Measurements from ENCODE around the gene SEC14L3. TPM values are rescaled to one million over a fixed set of nuclear protein-coding genes. Genes with fewer than 3 reads are reported as not detected.
A peak's percentile ranks its signal among the peaks of the same experiment; 100 is the strongest.

SEC14L3 gene
- total RNA-seq, 4 donors from 2014 or later = 0.19 TPM; not detected in 3

- no peak for DNase-seq
- Histone ChIP-seq H3K27me3 (no peaks in the 10 kb centered on the region), H3K4me3 (no peak overlapping the region), H3K36me3 (peaks cover 0 to 99% (median 17%) of the 10 kb centered on the region in 3 donors), H3K27ac (peak overlapping the region in 1 of 4 donors; percentile 25), H3K9me3 (no peaks in the 10 kb centered on the region), H3K4me1 (peaks cover 0 to 33% (median 3%) of the 10 kb centered on the region in 3 donors)
- 68 to 69% methylated on average over 3 to 4 of the region's 4 CpGs for WGBS, 2 donors
- intact Hi-C loops (cut with DNase I) = no loop called here
- TF ChIP-seq POLR2A (IDR thresholded peaks at IDR 0.05) = no peak
- no peak for TF ChIP-seq CTCF (IDR thresholded peaks at IDR 0.05)
These were observed 57.2 kb downstream of the SEC14L3 start for GRCh38 chr22:30414525-30415047.

- Histone ChIP-seq H3K9me3 (no peaks in the 10 kb centered on the region), H3K36me3 (peaks cover 0 to 100% (median 20%) of the 10 kb centered on the region in 3 donors), H3K27ac (peak overlapping the region in 1 of 4 donors; percentile 25), H3K4me3 (no peak overlapping the region), H3K4me1 (peaks cover 0 to 28% (median 3%) of the 10 kb centered on the region in 3 donors), H3K27me3 (no peaks in the 10 kb centered on the region)
- intact Hi-C loops (cut with DNase I) = no loop called here
- 68 to 96% methylated on average over 3 to 5 of the region's 5 CpGs for WGBS, 2 donors
- TF ChIP-seq POLR2A (IDR thresholded peaks at IDR 0.05) = no peak
- no peak for TF ChIP-seq CTCF (IDR thresholded peaks at IDR 0.05)
- no peak for DNase-seq
These were observed 57.9 kb downstream of the SEC14L3 start for GRCh38 chr22:30413745-30414524.

- TF ChIP-seq CTCF (IDR thresholded peaks at IDR 0.05) (no peak), POLR2A (IDR thresholded peaks at IDR 0.05) (no peak)
- intact Hi-C loops (cut with DNase I) = no loop called here
- Histone ChIP-seq H3K4me1 (peaks cover 0 to 24% (median 3%) of the 10 kb centered on the region in 3 donors), H3K9me3 (no peaks in the 10 kb centered on the region), H3K4me3 (no peak overlapping the region), H3K27ac (no peak overlapping the region), H3K36me3 (peaks cover 0 to 100% (median 29%) of the 10 kb centered on the region in 3 donors), H3K27me3 (no peaks in the 10 kb centered on the region)
- DNase-seq = no peak
- 83 to 85% methylated on average over 4 of the region's 4 CpGs for WGBS, 2 donors
These were observed 58.8 kb downstream of the SEC14L3 start for GRCh38 chr22:30413001-30413400.

GRCh38 chr22:30411780-30412179 lies 60.0 kb downstream of the SEC14L3 start:
- peak overlapping the region in 1 of 4 donors; percentile 19 for H3K27ac ChIP-seq
- peaks cover 0 to 24% (median 3%) of the 10 kb centered on the region in 3 donors for H3K4me1 ChIP-seq
- TF ChIP-seq CTCF (IDR thresholded peaks at IDR 0.05) = no peak
- no peak for TF ChIP-seq POLR2A (IDR thresholded peaks at IDR 0.05)
- H3K27me3 ChIP-seq = no peaks in the 10 kb centered on the region
- H3K4me3 ChIP-seq = no peak overlapping the region
- H3K9me3 ChIP-seq = no peaks in the 10 kb centered on the region
- WGBS, 2 donors = 58 to 59% methylated on average over 3 of the region's 3 CpGs
- peaks cover 4 to 100% (median 22%) of the 10 kb centered on the region in 3 donors for H3K36me3 ChIP-seq
- DNase-seq = no peak
- intact Hi-C loops (cut with DNase I) = no loop called here

Small RNA genes lying within 50 kb of the gene (small RNA-seq; reads per million reads assigned to genes)
- gene AC004832.3 (0 reads per million in 4 donors), gene RNU6-564P (0 reads per million in 4 donors)

Other genes with a start within 250 kb of the SEC14L3 start
- gene LIF, start 225.3 kb downstream of the SEC14L3 start, total RNA-seq = under 1 TPM; 0.08 to 0.76 (median 0.10) TPM
- gene OSM, start 205.2 kb downstream of the SEC14L3 start, total RNA-seq = 1 to 10 TPM in 1 of 4 donors, under 1 TPM in 2, not detected in 1; 0.19 to 5.7 (median 0.19) TPM
- 10 to 100 TPM; 18.9 to 76.4 (median 40.7) TPM for gene CASTOR1, start 182.5 kb downstream of the SEC14L3 start, total RNA-seq
- gene TBC1D10A, start 145.1 kb downstream of the SEC14L3 start, total RNA-seq = 10 to 100 TPM; 40.7 to 55.1 (median 47.0) TPM
- 10 to 100 TPM; 29.1 to 94.2 (median 63.3) TPM for gene SF3A1, start 115.1 kb downstream of the SEC14L3 start, total RNA-seq
- gene CCDC157, start 115.0 kb downstream of the SEC14L3 start, total RNA-seq = 1 to 10 TPM in 3 of 4 donors, under 1 TPM in 1; 0.47 to 9.2 (median 3.1) TPM
- 1 to 10 TPM; 2.3 to 8.4 (median 3.9) TPM for gene RNF215, start 84.6 kb downstream of the SEC14L3 start, total RNA-seq
- gene SEC14L2, start 75.0 kb downstream of the SEC14L3 start, total RNA-seq = 10 to 100 TPM; 16.6 to 45.4 (median 28.2) TPM
- 10 to 100 TPM; 15.9 to 21.2 (median 19.0) TPM for gene MTFP1, start 46.2 kb downstream of the SEC14L3 start, total RNA-seq
- not detected for gene SEC14L4, start 33.7 kb upstream of the SEC14L3 start, total RNA-seq
- under 1 TPM in 1 of 4 donors, not detected in 3; 0.19 TPM for gene SEC14L6, start 74.7 kb upstream of the SEC14L3 start, total RNA-seq
- 1 to 10 TPM in 2 of 4 donors, not detected in 2; 1.1 to 2.4 TPM for gene GAL3ST1, start 102.6 kb upstream of the SEC14L3 start, total RNA-seq
- gene PES1, start 119.9 kb upstream of the SEC14L3 start, total RNA-seq = 10 to 100 TPM; 45.3 to 67.0 (median 58.4) TPM
- 10 to 100 TPM in 2 of 4 donors, 1 to 10 TPM in 2; 1.9 to 20.4 (median 10.4) TPM for gene TCN2, start 135.2 kb upstream of the SEC14L3 start, total RNA-seq
- gene SLC35E4, start 163.8 kb upstream of the SEC14L3 start, total RNA-seq = 1 to 10 TPM; 5.5 to 8.3 (median 6.3) TPM
- gene DUSP18, start 195.9 kb upstream of the SEC14L3 start, total RNA-seq = 10 to 100 TPM in 2 of 4 donors, 1 to 10 TPM in 2; 6.1 to 13.0 (median 8.6) TPM
- gene OSBP2, start 222.9 kb upstream of the SEC14L3 start, total RNA-seq = 1 to 10 TPM; 1.9 to 3.9 (median 3.0) TPM